ENCODE measurements around the gene C22orf31. TPM values are rescaled to one million over a fixed set of nuclear protein-coding genes. Genes with fewer than 3 reads are reported as not detected.

The C22orf31 gene
- total RNA-seq, 2 donors from 2014 or later: not detected

DNA sequence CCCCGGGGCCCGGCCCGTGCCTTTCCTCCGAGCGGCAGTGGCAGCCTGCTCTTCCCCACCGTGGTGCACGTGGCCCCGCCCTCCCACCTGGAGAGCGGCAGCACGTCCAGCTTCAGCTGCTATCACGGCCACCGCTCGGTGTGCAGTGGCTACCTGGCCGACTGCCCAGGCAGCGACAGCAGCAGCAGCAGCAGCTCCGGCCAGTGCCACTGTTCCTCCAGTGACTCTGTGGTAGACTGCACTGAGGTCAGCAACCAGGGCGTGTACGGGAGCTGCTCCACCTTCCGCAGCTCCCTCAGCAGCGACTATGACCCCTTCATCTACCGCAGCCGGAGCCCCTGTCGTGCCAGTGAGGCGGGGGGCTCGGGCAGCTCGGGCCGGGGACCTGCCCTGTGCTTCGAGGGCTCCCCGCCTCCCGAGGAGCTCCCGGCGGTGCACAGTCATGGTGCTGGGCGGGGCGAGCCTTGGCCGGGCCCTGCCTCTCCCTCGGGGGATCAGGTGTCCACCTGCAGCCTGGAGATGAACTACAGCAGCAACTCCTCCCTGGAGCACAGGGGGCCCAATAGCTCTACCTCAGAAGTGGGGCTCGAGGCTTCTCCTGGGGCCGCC is 11.9 kb downstream of the C22orf31 start:
- Mint-ChIP-seq H3K36me3 (ENCODE audit: low read depth) (peaks cover 33% of the 10 kb centered on the region), H3K9me3 (no peaks in the 10 kb centered on the region), H3K27me3 (ENCODE audit: insufficient read depth) (no peaks in the 10 kb centered on the region), H3K4me1 (peaks cover 14% of the 10 kb centered on the region), H3K27ac (no peak overlapping the region), H3K4me3 (no peak overlapping the region)
- H3K27ac ChIP-seq (ENCODE audit: low read depth, low read length): no peak overlapping the region
- H3K9ac ChIP-seq (ENCODE audit: extremely low read depth, low read length, poor library complexity, severe bottlenecking): no peak overlapping the region
- no peaks in the 10 kb centered on the region for H3K9me3 ChIP-seq (ENCODE audit: control insufficient read depth, low read length)
- peaks cover 6% of the 10 kb centered on the region for H3K4me1 ChIP-seq (ENCODE audit: control insufficient read depth, insufficient read depth, low read length)
- no peaks in the 10 kb centered on the region for H3K27me3 ChIP-seq (ENCODE audit: control insufficient read depth, insufficient read depth, low read length, poor library complexity, severe bottlenecking)
- no peak overlapping the region for H3K4me3 ChIP-seq (ENCODE audit: low read length)
- peaks cover 38% of the 10 kb centered on the region for H3K36me3 ChIP-seq (ENCODE audit: control insufficient read depth, insufficient read depth, low read length)
- WGBS, 2 experiments (ENCODE audit: insufficient coverage in 1 of 2, insufficient read length in 1 of 2): 95 to 98% methylated on average over 26 to 38 of the region's 38 CpGs
- TF ChIP-seq, protein P1, sequence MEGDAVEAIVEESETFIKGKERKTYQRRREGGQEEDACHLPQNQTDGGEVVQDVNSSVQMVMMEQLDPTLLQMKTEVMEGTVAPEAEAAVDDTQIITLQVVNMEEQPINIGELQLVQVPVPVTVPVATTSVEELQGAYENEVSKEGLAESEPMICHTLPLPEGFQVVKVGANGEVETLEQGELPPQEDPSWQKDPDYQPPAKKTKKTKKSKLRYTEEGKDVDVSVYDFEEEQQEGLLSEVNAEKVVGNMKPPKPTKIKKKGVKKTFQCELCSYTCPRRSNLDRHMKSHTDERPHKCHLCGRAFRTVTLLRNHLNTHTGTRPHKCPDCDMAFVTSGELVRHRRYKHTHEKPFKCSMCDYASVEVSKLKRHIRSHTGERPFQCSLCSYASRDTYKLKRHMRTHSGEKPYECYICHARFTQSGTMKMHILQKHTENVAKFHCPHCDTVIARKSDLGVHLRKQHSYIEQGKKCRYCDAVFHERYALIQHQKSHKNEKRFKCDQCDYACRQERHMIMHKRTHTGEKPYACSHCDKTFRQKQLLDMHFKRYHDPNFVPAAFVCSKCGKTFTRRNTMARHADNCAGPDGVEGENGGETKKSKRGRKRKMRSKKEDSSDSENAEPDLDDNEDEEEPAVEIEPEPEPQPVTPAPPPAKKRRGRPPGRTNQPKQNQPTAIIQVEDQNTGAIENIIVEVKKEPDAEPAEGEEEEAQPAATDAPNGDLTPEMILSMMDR (conservative IDR thresholded peaks at IDR 0.05): no peak
- DNase-seq: no peak

DNA sequence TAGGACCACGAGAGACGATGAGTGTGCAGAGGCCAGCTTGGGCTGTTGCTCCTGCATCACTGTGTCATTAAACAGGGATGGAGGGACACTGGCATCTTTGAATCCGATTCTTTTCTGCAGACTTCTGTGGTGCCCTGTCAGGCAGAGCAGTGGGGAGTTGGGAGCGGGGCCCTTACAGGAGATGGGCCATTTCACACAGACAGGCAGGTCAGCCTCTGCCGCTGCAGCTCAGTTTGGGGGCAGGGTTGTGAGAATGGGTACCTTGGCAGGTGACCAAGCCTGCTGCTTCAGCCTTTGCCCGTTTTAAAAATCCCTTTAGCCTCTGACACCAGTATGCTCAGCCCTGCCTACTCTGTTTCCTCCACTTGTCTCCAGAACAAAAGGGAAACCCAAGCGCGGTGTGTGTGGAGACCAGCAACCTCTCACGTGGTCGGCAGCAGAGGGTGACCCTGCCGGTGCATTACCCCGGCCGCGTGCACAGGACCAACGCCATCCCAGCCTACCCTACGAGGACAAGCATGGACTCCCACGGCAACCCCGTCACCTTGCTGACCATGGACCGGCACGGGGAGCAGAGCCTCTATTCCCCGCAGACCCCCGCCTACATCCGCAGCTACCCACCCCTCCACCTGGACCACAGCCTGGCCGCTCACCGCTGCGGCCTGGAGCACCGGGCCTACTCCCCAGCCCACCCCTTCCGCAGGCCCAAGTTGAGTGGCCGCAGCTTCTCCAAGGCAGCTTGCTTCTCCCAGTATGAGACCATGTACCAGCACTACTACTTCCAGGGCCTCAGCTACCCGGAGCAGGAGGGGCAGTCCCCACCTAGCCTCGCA is 12.6 kb downstream of the C22orf31 start:
- Histone ChIP-seq H3K9ac (ENCODE audit: extremely low read depth, low read length, poor library complexity, severe bottlenecking) (no peak overlapping the region), H3K27ac (ENCODE audit: low read depth, low read length) (no peak overlapping the region), H3K36me3 (ENCODE audit: control insufficient read depth, insufficient read depth, low read length) (peaks cover 46% of the 10 kb centered on the region), H3K27me3 (ENCODE audit: control insufficient read depth, insufficient read depth, low read length, poor library complexity, severe bottlenecking) (no peaks in the 10 kb centered on the region), H3K4me3 (ENCODE audit: low read length) (no peak overlapping the region), H3K9me3 (ENCODE audit: control insufficient read depth, low read length) (no peaks in the 10 kb centered on the region), H3K4me1 (ENCODE audit: control insufficient read depth, insufficient read depth, low read length) (no peaks in the 10 kb centered on the region)
- TF ChIP-seq, protein P1 (conservative IDR thresholded peaks at IDR 0.05): no peak
- 94 to 95% methylated on average over 18 to 31 of the region's 31 CpGs for WGBS, 2 experiments (ENCODE audit: insufficient coverage in 1 of 2, insufficient read length in 1 of 2)
- no peak for DNase-seq
- no peak overlapping the region for H3K4me3 Mint-ChIP-seq
- H3K4me1 Mint-ChIP-seq: peaks cover 9% of the 10 kb centered on the region
- H3K27me3 Mint-ChIP-seq (ENCODE audit: insufficient read depth): no peaks in the 10 kb centered on the region
- H3K27ac Mint-ChIP-seq: no peak overlapping the region
- H3K9me3 Mint-ChIP-seq: no peaks in the 10 kb centered on the region
- H3K36me3 Mint-ChIP-seq (ENCODE audit: low read depth): peaks cover 40% of the 10 kb centered on the region

GRCh38 chr22:29044657-29045176 is 16.9 kb downstream of the C22orf31 start:
- H3K4me3 Mint-ChIP-seq: no peak overlapping the region
- WGBS, 2 experiments (ENCODE audit: insufficient coverage in 1 of 2, insufficient read length in 1 of 2): 93% methylated on average over 13 of the region's 13 CpGs
- H3K9me3 Mint-ChIP-seq: no peaks in the 10 kb centered on the region
- Histone ChIP-seq H3K9ac (ENCODE audit: extremely low read depth, low read length, poor library complexity, severe bottlenecking) (no peak overlapping the region), H3K27me3 (ENCODE audit: control insufficient read depth, insufficient read depth, low read length, poor library complexity, severe bottlenecking) (no peaks in the 10 kb centered on the region), H3K9me3 (ENCODE audit: control insufficient read depth, low read length) (no peaks in the 10 kb centered on the region), H3K27ac (ENCODE audit: low read depth, low read length) (no peak overlapping the region), H3K4me3 (ENCODE audit: low read length) (no peak overlapping the region), H3K4me1 (ENCODE audit: control insufficient read depth, insufficient read depth, low read length) (no peaks in the 10 kb centered on the region), H3K36me3 (ENCODE audit: control insufficient read depth, insufficient read depth, low read length) (peaks cover 48% of the 10 kb centered on the region)
- no peak for DNase-seq
- peaks cover 42% of the 10 kb centered on the region for H3K36me3 Mint-ChIP-seq (ENCODE audit: low read depth)
- H3K27me3 Mint-ChIP-seq (ENCODE audit: insufficient read depth): no peaks in the 10 kb centered on the region
- H3K27ac Mint-ChIP-seq: no peak overlapping the region
- TF ChIP-seq, protein P1 (conservative IDR thresholded peaks at IDR 0.05): no peak
- no peaks in the 10 kb centered on the region for H3K4me1 Mint-ChIP-seq
